Stimulated activated CD8-positive, alpha-beta memory T cell treated with anti-CD3 and anti-CD28 coated beads, Interleukin-15, amount 100 ng/mL, for 1 hour (primary cell): ENCODE results near the gene FLCN.

Source experiments
- DNase-seq: peaks from one replicate; pipeline ENCODE4 v3.0.0-alpha.2; 2020; ENCODE audit warnings: low read depth

FLCN gene

DNA sequence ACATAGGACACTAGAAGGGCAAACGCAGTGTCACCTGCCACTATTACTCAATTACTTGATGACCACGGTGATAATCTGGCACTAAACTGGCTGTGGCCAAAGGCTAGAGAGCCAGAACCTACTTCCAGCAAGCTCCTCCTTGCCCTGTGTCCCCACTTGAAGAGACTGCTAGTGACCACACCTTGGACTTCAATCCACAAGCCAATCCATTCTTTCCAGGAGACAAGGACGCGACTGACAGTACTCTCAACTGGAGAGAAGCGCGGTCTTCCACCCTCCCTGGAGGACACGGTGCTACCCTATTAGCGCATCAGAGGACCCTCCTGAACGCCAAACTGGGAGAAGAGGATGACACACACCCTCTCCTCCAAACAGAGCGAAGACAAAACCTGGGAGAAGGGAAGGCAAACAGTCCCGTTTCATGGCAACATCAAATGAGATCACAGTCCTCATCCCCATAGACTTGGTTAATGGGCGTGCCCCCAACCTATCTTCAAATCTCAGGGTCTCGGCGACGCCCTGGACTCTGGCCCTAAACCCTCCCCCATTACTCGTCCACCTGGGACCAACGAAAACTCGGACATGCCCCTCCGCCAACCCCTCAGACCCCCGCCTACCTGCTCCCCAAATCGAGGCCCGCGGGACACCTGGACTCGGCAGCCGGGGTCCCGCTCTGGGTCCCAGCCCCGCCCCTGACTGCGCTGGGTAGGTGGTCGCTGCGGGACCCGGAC lies 508 bp downstream of the FLCN start:
- DNase-seq = no peak

DNA sequence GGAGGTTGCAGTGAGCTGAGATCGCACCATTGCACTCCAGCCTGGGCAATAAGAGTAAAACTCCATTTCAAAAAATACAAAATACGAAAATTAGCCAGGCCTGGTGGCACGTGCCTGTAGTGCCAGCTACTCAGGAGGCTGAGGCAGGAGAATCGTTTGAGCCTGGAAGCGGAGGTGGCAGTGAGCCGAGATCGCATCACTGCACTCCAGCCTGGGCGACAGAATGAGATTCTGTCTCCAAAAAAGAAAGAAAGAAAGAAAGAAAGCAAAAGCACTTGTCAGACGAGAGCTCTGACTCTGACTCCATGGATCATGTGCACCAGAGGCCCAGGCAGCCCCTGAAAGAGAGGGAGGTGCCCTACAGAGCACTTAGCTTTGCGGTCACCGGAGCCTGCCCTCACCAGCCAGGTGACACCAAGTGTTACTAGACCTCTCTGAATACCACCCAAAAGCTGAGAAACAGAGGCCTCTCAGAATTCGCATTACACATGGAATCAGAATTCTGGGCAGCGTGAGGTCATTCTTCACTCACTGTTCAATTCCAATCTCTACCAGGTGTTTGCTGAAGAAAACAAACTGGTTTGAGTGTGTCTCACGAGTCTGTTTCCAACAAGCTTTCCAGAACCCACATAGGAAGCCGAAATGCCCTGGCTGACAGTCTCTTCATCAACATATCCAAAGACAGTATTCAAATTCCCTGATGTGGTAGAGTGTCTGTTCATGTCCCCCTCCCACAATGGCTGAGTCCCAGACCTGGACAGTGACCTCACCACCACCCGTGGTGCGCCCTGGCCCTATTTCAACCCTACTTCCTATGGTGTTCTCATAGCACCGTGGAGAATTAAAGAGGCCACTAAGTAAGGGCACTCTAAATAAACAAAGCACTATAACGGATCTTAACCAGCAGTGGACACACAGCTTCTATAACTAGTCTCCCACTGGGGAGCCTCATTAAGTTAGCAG lies 1.5 kb downstream of the FLCN start:
- DNase-seq = no peak

DNA sequence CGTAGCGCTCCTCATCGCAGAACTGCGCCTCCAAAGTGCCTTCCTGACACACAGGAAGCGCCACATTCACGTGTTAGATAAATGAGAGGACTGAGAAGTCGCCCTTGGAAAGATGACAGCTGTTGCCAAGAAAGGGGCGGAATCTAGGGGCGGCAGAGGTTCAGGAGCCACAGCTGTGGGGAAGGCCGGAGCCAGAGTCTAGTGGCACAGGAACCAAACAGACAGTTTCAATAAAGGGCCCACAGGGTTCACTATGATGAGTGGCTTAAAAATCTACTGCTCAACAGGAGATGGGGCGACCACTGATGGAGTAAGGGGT lies 4.7 kb downstream of the FLCN start:
- no peak for DNase-seq

DNA sequence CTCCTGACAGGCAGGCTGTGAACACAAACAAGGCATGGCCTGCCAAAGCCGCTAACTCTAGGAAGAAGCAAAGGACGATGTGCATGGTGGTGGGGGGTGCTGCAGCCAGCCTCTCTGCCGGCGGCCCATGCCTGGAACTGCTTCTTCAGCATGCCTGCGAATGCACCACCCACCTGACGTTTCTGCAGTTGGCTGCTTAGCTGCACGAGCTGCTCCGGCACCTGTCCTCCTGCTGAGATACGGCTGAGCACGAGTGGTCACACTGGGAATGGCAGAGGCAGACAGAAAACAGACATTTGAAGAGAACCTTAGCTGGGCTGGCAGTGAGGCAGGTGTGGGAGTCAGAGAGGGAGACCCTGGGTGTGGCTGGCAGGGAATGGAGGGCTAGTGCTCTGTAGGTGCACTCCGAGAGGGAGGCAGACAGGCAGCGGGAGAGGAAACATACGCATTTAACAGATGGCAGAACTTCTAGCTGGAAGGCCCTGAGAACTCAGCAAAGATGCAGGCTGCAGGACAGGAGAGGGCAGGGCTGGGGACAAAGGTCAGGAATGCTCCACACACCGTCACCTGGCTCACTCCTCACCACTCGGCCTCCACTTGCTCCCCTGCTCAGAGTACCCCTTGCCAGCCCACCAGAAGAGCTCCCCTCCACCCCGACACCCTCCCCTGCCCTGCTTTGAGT lies 5.2 kb downstream of the FLCN start:
- DNase-seq = no peak

DNA sequence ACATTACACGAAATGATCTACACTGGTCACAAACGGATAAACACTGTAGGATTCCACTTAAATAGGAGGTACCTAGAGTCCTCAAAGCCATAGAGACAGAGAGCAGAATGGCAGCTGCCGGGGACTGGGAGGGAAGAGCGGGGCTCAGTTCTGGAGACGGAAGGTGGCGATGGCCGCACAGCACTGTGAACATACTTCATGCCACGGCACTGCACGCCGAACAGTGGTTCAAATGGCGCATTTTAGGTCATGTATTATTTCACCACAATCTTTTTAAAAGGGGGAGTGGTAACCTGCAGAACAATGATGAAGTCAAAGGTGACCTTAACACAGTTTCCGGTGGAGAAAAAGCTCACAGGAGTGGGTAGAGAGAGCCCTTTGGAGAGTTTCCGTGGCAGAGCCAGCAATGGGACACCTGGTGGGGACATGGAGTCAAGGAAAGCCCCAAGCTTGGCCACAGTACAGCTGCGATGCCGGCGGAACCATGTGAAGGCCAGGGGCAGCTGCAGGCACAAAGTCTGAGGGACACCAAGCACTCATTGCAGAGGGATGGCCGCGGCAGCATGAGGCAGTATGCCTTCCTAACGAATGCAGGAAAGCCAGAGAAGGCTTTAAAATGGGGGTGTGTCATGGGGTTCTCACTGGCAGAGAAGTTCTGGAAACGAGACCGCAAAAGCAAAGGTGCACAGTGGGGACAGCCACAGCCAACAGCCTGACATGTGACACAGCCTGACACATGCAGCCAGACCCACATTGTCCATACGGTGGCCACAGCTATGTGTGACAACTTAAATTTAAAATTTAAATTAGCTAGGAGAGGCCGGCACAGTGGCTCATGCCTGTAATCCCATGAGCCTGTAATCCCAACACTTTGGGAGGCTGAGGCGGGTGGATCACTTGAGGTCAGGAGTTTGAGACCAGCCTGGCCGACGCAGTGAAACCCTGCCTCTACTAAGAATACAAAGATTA lies 7.3 kb downstream of the FLCN start:
- DNase-seq = no peak

DNA sequence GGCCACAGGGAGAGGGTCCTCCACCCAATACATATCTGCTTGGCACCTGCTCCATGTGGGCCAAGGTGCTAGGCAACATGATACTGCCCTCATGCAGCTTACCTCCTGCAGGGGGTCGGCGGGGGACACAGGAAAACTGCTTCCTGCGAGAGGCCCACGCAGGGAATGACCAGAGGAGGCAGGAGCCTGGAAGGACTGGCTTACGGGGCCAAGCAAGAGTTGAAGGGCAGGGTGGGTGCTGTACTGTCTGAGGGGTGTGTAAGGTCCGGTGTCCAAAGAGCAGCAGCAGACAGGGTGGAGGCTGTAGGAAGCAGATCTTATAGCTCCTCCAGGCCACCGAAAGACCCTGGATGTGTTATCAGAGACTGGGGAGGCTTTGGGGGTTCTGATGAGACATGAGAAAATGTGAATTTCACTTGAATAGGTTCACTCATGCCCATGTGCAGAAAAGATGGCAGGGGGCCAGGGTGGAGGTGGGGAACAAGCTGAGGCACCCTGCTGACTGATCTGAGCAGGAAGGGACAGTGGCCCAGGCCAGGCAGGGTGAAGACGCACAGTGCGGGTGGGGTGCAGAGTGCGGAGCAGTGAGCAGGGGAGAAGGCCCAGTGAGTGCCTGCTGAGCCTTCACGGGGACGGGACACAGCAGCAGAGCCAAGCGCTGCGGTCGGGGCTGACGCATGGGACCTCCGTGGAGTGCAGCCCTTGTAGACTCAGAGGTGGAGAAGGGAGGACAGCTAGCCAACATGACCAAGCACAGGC lies 8.3 kb downstream of the FLCN start:
- no peak for DNase-seq

DNA sequence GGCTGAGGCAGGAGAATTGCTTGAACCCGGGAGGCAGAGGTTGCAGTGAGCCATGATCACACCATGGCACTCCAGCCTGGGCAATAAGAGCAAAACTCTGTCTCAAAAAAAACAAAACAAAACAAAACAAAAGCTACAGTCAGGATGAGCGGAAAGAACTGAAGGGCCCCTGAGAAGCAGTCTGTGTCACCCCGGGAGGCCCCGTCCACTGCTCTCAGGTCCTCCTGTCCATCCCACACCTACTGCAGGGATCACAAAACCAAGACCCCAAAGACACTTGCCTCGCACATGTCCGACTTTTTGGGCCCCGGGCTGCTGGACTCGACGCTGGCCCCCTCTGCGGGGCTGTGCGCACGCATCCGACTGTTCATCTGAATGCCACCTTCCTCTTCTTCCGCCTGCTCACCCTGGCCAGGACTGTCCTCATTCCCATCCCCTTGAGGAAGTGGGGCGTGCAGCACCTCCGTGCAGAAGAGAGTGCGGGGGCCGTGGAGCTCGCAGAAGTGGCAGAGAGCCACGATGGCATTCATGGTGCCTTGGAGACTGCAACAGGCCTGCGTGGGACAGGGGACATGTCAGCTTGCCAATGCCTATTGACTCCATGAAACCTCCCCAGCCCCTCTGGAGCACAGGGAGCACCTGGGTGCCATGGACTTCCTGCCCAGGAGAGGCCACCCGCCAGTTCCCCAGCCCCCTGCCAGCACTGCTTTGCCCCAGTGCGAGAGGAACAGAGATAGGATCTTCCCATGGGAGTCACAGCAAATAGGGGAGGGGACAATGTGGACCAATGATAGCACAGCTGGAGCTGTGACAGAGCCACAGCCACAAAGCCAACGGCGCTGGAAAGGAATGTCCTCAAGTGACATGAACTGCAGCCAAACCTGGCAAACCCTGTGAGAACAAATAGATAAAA lies 9.1 kb downstream of the FLCN start:
- DNase-seq = no peak

DNA sequence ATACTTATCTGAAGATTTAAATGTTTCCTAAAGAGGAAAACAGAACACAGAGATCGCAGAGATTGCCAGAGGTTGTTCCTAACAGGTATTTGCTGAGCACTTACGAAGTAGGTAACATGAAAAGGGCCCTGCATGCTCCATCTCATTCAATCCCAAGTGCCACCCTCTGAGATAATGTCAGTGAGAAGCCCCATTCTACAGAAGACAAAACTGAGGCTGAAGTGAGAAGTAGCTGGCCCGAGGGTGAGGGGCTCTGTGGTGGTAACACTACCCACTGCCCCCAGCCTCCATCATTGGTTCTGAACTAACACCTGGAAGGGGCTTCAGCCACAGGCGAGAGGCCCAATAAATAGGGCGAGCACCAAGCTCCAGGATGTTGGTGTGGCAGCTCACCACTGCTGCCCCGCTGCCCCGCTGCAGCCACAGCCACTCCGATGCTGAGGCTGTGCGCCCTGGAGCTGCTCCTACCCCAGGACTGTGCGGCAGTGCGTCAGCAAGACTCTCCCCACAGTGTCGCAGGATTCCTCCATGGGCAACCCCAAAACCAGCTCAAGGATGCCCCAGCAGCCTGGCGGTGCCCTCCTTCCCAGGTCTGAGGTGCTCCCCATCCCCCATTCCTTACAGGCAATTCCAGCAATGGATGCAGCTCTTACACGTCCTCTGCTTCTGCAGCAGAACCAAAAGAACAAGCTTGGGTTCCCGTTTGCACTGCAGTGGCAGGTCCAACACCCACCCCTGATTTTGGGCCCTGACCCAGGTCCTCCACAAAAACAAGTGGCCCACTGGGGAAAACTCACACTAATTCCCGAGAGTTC lies 10.3 kb downstream of the FLCN start:
- DNase-seq = no peak

DNA sequence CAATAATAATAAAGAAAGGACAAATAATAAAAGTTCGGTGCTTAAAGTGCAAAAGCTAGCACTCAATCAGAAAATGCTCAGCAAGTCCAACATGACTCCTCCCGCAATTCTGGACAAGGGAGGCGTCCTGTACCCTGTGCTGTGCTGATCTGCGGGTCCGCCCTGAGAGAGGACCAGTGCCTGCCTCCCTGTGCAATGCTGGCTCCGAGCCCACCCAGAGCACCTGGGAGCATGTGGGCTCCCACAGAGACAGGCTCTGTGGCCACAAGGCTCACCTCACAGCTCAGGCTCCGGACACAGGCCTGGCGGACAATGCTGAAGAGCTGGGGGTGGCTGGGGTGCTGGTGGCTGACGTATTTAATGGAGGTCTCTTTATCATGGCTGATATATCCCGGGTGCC lies 11.1 kb downstream of the FLCN start:
- no peak for DNase-seq

DNA sequence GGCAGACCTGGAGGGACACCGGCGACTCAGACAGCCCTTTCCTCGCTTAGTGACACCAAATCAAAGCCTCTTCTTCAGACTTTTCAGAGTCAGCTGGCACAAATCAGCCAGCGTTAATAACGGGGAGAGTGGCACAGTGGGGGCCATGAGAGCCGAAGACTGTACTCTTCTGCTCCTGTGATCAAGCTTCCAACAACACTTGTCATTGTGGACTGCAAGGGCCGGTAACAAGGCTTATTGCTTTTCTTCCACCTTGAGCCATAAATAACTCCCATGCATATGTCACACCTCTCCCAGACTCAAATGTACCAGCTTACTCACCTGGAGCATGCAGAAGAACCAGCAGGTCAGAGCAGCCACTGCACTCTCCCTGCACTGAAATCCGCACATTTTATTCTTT lies 12.8 kb downstream of the FLCN start:
- DNase-seq = no peak

DNA sequence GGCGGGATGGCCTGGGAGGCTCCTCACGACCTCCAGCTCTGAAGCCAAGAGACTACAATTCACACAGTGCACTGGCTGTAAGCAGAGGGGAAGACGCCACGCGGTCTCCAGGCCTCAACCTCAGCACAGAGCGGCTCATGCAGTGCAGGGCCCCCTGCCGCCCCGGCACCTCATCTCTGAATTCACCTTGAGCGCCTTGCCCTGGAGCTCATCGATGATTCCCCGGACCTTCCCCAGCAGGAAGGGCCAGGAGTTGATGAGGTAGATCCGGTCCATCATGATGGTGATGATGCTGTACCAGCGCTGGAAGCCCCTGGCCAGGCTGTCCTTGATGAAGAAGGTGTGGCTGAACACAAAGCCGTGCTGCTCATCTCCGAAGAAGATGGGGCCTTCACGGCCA lies 13.2 kb downstream of the FLCN start:
- DNase-seq = no peak

DNA sequence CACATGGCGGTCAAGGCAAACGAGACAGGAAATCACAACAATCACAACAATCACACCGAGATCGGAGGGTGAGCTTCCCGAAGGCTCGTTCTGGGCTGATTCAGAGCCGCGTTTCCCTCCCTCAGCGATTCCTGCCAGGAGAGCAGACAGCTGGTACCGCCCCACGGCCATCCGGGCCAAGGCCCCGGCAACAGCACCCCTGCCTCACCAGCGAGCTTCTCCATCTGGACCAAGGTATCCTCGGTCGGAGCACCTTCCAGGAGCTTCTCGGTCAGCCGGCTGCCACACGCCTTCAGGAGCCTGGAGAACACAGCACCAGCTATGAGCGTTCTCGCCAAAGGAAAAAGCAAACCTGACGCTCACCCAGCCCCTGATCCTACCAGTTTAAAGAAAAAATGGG lies 15.6 kb downstream of the FLCN start:
- no peak for DNase-seq

DNA sequence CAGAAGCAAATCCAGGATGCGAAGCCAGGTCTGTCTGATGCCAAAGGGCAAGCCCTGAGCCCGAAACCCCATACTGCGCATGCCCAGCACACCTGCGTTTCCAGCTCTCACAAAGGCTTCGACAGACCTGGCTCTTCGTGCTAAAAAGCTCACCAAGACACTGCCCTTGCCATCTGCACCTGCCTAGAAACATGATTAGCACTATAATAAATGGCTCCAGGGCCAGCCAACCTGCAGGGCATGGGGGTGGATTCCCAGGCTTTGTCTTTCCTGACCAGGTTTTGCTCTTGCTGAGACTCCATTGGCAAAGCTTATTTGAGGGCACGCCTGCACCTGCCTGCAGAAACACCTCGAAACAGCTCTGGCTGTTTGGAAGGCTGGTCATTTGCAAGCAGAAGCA lies 16.4 kb downstream of the FLCN start:
- no peak for DNase-seq

DNA sequence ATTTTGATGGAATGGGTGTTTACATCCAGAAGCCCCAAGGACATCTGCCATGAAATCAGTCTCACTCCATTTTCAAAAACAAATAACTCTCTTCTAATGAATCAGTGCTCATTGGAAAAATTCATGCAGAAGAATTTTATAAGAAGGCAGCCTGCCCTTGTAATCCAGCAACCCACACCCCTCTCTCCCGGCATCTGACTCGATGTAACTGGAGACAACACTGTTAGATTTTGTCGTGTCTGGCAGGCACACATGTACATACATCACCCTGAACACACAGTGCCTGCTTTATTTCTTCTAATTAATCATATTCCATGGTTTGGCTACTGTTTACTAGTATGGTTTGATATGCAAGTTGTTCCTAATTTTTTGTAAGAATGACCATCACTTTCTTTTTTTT lies 19.0 kb downstream of the FLCN start:
- DNase-seq = no peak

DNA sequence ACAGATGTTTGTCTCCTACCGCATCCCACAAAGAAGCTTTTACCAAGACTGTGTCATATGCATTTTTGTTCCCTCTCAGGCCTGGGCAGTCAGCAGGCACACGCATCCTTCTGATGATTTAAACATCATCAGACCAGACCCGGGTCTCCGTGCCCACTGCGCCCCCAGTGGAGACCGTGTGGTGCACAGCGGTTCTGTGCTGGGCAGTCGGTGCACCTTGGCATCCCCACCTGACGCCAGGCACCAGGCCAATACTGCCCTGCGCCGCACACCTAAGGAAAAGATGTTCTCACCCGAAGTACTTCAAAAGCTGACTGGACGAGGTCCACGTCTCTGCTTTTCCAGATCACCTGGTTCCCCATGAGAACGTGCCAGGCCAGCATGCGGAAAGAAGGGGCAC lies 20.2 kb downstream of the FLCN start:
- no peak for DNase-seq

DNA sequence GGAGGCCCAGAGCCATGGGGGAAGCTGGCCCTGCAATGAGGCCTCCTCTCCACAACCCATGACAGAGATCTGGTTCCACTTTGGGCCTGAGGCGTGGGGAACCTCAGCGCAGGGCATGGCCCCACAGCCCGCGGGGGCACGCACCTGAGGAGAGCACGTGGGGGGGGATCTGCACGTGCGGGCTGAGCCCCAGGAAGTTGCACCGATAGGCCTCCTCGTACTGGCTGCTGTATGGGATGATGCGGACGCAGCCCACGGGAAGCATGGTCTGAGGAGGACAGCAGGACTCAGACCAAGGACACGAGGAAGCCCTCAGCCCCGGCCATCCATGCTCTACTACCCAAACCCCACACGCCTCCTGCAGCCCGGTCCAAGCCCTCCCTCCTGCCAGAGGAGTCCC lies 20.7 kb downstream of the FLCN start:
- DNase-seq = no peak

DNA sequence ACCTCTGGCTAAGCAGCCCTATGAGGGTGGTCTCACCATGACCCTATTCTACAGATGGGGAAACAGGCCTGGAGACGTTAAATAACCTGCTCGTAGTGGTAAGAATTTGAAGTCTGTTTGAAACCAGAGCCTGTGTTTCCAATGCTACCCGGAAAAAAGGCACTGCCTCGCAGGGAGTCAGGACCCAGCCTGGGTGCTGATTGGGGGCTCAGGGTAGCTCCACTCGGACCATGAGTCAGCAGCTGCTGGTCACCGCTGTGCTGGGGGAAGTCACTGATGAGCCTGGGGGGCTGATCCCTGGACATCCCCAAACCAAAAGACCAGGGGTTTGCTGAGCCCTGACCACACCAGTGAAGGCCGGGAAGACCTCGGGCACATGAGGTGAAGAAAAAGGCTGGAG lies 21.4 kb downstream of the FLCN start:
- no peak for DNase-seq

DNA sequence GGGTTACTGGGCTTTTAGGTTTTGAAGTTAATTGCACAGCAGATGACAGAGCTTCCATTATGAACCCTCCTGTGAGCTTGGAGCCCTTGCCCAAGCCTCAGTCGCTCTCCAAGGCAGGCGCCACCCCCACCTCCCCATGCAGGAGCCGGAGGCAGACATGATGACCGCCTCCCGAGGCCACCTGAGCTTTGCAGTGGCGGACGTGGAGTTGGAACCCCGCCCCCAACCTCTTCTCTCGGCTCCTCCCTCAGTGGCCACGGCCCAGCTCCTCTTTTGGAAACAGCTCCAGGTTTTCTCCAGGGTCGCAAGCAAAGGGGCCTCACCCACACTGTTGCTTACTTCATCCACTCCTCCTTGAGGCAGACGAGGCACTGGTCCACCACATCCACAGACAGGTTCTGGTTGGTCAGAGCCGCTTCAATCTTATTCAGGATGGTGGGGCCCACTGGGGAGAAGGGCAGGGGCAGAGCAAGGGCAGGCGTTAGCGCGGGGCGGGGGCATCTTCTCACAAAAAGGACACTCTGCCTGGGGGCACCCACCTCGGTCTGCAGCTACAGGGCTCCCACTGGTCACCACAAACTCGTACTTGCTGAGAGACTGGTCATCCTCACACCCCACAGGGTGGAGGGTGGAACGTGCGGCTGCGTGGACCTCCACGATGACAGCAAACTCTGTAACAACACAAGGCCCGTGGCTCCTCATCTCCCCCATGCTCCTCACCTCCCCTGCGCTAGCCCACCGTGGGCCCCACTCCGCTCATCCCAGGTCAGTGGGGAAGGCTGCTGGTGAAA lies 22.1 kb downstream of the FLCN start:
- no peak for DNase-seq
